ENCODE results near the gene PGBD5. TPM values are rescaled to one million over a fixed set of nuclear protein-coding genes. Genes with fewer than 3 reads are reported as not detected.

Gene PGBD5
- polyA plus RNA-seq, 4 donors: 5.7 to 7.4 (median 6.9) TPM

DNA sequence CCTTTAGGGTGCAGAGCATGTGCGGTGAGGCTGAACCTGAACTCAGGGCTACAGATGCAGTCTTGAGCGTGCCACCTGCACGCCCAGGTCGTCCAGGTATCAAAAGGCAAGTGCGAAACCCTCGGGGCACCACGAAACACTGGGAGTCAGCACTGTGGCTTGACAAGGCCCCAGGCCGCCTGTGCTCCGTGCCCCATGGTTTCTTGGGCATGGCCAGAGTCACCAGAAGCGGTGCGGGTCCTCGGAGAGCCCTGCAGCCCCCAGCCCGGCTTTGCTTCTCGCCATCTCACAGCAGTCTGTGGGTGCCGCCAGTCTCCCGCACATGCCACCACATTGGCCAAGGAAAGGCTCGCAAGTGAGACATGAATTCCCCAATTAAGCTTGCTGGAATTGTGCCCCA lies 117.3 kb downstream of the PGBD5 start:
- DNase-seq (ENCODE audit: low read depth in 4 of 4, low spot score in 2 of 4): no peak

- no peak for DNase-seq (ENCODE audit: low read depth in 4 of 4, low spot score in 2 of 4)
Measured at GRCh38 chr1:230308039-230308438, 118.1 kb downstream of the PGBD5 start.

DNA sequence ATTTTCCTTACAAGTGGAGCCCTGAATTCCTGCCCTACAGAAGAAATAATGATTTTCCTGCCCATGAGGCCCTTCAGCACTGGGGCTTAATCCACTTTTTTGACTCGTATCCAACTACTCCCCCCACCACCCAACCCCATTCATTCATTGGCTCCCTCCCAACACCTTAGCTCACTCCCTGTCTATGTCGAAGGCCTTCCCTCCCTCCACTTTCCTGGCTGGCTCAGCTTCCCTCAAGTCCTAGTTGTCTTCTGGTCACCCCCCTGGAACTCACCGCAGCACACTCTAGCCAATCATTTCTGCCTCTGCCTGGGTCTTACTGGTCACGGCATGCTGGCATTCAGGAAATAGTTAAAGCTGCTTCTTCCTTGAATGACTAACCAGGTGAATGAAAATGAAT lies 118.9 kb downstream of the PGBD5 start:
- no peak for DNase-seq (ENCODE audit: low read depth in 4 of 4, low spot score in 2 of 4)

GRCh38 chr1:230306169-230306568 lies 120.0 kb downstream of the PGBD5 start:
- DNase-seq (ENCODE audit: low read depth in 4 of 4, low spot score in 2 of 4): no peak

GRCh38 chr1:230303822-230304221 lies 122.3 kb downstream of the PGBD5 start:
- no peak for DNase-seq (ENCODE audit: low read depth in 4 of 4, low spot score in 2 of 4)

DNA sequence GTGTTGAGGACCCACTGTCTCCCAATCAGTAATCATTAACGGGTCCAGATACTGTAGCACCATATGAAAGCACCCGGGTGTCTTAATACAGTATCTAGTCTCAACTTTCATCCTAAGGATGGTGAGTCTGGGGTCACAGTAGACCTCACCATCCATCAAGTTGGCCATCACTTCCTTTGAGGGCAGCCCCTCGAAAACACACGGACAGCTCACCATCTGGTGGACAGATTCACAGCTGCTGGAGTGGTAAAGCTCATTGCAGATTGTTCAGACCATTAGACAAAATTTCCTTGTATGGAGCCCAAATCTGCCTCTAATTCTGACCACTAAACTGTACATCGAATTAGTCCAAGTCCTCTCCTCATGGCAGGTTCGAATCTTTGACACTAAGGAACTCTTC lies 123.1 kb downstream of the PGBD5 start:
- DNase-seq (ENCODE audit: low read depth in 4 of 4, low spot score in 2 of 4): no peak

DNA sequence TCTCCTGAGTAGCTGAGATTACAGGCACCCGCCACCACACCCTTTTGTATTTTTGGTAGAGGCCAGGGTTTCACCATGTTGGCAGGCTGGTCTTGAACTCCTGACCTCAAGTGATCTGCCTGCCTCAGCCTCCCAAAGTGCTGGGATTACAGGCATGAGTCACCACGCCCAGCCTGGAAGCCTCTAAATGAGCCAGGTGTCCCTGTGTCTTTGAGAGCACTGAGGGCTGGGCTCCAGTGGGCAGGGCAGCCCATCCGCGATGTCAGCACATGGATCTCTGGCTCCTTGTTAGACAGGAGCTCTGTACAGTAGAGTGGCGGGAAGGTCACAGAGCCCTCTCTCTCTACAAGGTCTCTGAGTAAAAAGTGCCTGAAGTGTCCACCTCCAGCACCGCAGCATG lies 124.3 kb downstream of the PGBD5 start:
- DNase-seq (ENCODE audit: low read depth in 4 of 4, low spot score in 2 of 4): no peak

DNA sequence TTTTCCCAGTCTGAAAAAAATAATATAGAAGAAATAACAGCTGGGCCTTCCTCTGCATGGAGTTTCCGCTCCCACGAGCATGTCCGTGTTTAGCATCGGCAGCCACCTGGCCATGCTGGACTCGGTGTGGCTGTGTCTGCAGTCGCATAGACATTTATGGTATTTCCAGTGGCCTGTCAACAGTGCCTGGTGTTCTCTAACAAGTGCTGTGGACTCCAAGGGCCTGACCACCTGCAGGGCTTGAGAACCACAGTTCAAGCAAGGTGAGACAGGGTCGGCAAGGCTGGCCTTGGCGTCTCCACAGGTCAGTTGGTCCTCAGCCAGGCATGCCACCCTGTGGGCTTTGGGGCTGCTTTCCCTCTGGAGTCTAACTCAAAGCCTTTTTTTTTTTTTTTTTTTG lies 124.8 kb downstream of the PGBD5 start:
- DNase-seq (ENCODE audit: low read depth in 4 of 4, low spot score in 2 of 4): no peak

- DNase-seq (ENCODE audit: low read depth in 4 of 4, low spot score in 2 of 4): no peak
Measured at GRCh38 chr1:230300322-230301301, 125.5 kb downstream of the PGBD5 start.

DNA sequence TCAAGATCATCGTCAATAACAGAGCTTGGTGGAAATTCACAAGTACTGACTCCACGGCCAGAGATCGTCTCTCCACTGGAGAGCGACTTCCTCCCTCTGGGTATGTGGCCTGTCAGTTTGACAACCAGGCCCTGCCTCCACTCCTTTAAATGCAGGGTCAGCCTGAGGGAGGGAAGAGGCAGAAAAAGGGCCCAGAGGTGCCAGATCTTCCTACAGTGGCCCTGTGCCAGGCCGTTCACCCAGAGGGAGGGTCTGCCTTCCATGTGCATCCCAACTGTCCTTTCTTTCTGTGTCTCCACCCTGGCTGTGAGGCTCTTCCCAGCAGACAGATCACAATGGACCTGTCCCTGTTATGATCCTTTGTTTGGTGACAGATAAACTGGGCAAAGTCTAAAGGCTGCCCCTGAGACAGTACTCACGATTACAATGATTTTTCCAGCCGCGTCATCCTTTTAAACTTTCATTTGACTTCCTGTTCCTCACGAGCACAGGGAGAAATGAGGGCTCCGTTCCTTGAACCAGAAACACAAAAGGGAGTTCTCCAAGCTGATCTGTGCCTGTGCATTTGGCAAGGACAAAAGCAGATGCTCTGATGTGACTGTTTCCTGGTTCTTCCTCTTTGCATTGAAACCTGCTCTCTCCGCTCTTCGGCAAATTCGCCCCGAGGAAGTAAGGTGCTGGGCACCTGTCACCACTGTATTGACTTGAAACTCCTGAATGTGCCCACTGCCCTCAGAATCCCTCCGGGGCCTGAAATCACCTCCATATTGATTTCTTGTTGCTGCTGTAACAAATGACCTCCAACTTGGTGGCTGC lies 126.7 kb downstream of the PGBD5 start:
- DNase-seq (ENCODE audit: low read depth in 4 of 4, low spot score in 2 of 4): no peak

DNA sequence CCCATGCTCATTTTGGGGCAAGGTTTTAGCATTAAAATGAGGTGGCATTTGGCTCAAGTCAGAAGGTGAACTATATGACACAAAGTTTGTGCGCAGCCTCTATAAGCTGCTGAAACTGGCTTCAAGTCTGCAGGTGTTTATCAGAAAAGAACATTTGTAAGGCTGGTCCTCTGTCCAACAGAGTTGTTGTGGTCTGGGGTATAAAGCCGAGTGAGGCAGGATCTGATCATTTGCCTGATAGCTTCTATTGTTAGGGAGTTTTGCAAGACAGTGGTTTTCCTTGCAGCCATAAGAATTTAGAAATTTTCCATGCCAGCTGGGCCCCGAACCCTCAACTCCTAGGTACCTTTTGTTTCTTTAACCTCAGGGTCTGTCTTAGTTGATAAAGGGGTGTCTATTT lies 130.8 kb downstream of the PGBD5 start:
- DNase-seq (ENCODE audit: low read depth in 4 of 4, low spot score in 2 of 4): no peak

DNA sequence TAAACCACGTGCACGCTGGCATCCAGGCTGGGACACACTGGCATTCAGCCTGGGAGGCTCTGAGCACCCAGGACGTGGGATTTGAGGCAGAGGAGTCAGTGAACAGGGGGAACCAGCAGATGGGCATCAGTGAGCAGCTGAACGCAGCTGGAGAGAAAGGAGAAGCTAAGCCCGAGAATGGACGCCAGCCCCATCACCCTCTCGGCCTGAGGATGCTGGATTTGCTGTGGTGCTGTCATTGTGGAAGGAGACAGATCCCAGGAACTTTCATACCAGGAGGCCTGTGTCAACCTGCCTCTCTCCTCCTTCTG lies 132.8 kb downstream of the PGBD5 start:
- DNase-seq (ENCODE audit: low read depth in 4 of 4, low spot score in 2 of 4): no peak

DNA sequence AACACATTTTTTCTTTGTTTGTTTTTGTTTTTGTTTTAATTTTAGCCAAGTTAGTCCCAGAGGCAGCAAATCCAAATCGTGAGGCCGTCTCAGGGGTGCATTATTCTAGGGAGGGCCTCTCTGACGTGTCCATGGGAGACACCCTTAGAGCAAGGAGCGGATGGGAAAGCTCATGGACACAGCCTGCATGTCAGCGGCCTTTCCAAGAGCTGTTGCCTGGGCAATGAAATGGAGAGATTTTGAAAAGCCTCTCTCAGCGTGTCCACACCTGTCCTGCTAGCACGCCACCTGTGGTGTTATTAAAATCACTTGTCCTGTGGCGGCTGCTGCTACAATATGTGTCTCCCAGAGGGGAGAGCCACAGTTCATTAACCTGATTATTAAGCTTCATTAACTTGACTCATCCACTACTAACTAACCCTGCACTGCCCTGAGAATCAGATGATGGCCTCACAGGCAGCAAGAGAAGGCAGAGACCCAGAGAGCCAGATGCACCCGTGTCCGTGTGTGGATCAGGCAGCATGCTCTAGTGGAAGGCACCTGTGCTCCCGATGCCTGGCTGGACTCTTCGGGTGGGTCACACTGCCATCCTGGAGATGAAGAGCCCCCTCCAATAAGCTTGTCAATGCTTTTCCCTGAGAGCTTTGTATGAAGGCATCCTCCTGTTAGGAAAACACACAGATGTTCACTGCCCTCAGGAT lies 133.3 kb downstream of the PGBD5 start:
- DNase-seq (ENCODE audit: low read depth in 4 of 4, low spot score in 2 of 4): no peak

DNA sequence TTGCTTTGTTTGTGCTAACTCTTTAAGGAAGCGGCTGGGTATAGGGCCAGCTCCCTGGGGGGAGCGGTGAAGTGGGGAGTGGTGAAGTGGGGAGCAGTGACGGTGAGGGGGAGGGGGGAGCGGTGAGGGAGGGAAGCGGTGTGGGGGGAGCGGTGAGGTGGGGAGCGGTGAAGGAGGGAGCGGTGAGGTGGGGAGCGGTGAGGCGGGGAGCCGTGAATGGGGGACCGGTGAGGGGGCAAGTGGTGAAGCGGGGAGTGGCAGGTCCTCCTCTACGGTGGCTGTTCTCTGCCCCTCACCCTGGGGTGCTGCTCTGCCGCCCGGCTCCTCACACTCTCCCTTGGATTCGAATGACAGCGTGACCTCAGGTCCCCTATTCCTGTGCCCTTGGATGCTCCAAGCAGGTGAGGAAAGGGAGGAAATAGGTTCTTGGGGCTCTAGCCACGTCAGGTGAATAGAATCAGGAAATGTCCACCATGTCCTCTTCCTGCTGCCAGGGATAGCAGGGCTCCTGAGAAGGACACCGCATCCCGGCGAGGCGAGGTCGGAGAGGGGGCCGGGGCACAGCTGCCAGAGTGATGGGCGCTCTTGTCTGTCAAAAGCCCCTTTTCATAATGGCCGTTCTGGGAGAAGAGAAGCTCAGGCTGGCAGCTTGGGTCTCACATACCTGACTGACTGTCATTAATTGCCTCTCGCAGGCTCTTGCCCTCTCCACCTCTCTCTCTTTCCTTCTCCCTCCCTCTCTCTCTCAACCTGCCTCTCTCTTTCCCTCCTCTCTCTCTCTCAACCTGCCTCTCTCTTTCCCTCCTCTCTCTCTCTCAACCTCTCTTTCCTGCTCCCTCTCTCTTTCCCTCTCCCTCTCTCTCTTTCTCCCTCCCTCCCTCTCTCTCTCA lies 134.2 kb downstream of the PGBD5 start:
- DNase-seq (ENCODE audit: low read depth in 4 of 4, low spot score in 2 of 4): no peak

DNA sequence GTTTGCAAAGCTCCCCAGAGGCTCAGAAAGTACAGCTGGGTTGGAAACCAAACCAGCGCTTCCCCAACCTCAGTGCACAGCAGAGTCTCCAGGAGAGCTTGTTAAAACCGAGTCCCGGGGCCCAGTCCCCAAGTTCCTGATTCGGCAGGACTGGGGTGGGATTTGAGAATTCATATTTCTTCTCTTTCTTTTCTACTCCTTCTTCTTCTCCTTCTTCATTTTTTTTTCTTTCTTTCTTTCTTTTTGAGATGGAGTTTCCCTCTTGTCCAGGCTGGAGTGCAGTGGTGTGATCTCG lies 136.8 kb downstream of the PGBD5 start:
- no peak for DNase-seq (ENCODE audit: low read depth in 4 of 4, low spot score in 2 of 4)

DNA sequence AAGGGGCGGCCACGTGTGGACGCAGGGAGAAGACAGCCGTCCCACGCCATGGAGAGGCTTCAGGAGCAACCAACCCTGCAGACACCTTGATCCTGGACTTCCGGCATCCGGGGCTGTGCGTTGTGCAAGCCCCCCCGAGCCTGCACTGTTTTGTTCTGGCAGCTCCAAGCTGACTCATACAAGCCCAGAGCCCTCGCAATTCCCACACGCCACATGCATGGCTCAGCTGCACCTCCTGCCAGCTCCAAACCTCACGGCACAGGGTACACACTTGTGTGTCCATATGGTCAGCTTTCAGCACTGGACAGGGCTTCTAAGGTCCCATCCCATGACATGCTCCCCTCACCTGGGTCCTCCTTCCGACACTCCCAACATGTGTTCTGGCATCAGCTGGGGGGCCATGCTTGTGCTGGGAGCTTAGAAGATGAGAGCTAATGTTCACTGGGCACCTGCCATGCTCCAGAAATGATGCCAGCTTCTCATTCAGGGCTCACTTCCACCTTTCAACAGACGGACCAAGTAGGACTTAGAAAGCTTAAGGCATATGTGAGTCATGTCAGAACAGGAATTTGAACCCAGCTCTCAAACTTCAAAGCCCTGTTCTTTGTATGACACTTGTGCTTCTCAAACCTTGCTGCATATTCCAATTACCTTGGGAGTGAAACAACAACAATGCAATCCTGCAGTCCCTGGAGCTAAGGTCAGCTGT lies 137.3 kb downstream of the PGBD5 start:
- DNase-seq (ENCODE audit: low read depth in 4 of 4, low spot score in 2 of 4): no peak

DNA sequence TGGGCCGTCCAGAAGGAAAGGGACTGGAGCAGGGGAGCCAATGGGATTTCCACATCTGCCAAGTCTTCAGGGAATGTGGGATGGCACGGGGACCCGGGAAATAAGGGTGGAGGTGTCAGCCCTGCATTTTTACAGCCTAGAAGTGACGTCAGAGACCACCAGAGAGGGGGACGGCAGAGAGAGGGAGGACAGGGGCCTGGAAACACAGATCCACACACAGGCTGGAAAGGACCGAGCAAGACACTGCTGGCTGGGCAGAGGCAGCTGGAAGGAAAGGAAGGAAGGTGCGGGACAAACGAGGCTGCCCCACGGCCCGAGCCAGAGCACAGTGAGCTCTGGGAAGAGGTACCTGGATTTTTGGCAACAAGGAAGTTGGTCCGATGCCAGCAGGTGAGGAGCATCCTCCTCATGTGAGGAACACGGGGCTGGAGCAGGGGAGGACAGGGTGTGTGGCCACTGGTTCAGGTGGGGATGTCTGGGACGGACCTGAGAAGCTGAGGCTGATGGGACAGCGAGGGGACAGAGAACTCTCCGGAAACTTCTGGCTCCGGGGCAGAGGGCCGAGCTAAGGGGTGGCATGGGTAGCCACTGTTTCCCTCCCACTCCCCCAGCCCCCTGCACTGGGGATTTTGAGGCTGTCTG lies 138.3 kb downstream of the PGBD5 start:
- DNase-seq (ENCODE audit: low read depth in 4 of 4, low spot score in 2 of 4): no peak

DNA sequence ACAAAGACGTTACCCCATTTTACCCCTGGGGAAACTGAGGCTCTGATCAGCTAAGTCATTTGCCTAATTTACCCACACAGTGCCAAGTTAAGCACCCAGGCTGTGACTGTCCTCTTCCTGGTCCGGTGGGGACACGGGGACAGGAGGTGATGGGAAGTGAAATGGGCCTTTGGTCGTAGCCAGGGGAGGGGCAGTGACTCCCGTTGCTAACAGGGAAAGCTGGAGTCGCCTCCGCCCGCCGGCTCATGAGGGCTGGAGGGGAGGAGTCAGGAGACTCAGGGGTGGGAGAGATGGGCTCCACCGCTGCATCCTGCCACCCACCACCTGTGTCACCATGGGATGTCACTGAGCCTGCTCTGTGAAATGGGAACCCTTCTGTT lies 139.3 kb downstream of the PGBD5 start:
- no peak for DNase-seq (ENCODE audit: low read depth in 4 of 4, low spot score in 2 of 4)

- DNase-seq (ENCODE audit: low read depth in 4 of 4, low spot score in 2 of 4): no peak
Measured at GRCh38 chr1:230286166-230286889, 139.8 kb downstream of the PGBD5 start.

All from left renal cortex interstitium (tissue), 4 donors.